LNCaP clone FGC (cell line): ENCODE results near the gene PIP4P1.
A peak's percentile ranks its signal among the peaks of the same experiment; 100 is the strongest.

ENCODE experiments used
- DNase-seq: peaks from one replicate; pipeline ENCODE4 v3.0.0-alpha.2; 2011; ENCODE audit warnings: low read depth
- H3K4me3 ChIP-seq: 2 replicates; pipeline ENCODE4 v1.5.1; 2011; ENCODE audit warnings: mild to moderate bottlenecking, low read depth, low read length, control low read depth
- TF ChIP-seq, protein P1 (sequence below): IDR thresholded peaks from 2 replicates; pipeline ENCODE4 v1.5.1; 2012; ENCODE audit warnings: mild to moderate bottlenecking; ENCODE audit not compliant: control insufficient read depth, insufficient read depth; ENCODE audit errors: extremely low read depth

Gene PIP4P1

DNA sequence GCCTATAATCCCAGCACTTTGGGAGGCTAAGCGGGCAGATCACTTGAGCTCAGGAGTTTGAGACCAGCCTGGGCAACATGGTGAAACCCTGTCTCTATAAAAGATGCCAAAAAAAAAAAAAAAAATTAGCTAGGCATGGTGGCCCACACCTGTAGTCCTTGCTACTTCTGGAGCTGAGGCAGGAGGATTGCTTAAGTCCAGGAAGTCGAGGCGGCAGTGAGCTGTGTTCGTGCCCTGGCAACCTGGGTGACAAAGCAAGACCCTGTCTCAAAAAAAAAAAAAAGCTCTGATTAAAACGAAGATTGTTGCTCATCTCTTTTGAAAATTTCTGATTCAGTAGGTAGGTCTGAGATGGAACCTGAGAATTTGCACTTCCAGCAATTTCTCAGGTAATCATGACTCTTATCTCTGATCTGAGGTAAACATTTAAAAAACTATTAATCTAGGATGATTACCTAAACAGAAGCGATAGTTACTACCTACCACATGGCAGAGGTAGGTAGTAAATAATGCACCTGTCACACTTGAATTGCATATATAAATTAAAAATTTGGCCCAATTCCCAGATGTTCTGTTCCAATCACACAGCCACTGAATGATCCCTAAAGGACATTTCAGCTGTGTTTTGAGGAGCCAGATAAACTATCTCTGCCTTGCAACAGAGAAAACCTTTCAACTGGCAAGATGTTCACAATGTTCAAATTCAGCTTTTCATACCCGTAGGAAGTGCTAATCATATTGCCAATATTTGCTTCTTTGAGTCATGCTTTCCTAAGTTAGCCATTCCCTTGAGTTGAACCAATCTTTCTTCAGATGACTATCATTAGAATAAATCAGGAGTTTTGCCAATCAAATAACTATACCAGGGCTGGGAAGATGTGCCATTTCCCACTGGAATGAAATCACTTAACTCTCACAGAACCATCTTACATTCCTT, 43.7 kb downstream of the PIP4P1 start:
- peak; percentile 38 for DNase-seq
- TF ChIP-seq, protein P1, sequence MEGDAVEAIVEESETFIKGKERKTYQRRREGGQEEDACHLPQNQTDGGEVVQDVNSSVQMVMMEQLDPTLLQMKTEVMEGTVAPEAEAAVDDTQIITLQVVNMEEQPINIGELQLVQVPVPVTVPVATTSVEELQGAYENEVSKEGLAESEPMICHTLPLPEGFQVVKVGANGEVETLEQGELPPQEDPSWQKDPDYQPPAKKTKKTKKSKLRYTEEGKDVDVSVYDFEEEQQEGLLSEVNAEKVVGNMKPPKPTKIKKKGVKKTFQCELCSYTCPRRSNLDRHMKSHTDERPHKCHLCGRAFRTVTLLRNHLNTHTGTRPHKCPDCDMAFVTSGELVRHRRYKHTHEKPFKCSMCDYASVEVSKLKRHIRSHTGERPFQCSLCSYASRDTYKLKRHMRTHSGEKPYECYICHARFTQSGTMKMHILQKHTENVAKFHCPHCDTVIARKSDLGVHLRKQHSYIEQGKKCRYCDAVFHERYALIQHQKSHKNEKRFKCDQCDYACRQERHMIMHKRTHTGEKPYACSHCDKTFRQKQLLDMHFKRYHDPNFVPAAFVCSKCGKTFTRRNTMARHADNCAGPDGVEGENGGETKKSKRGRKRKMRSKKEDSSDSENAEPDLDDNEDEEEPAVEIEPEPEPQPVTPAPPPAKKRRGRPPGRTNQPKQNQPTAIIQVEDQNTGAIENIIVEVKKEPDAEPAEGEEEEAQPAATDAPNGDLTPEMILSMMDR = no peak
- H3K4me3 ChIP-seq = no peak overlapping the region

DNA sequence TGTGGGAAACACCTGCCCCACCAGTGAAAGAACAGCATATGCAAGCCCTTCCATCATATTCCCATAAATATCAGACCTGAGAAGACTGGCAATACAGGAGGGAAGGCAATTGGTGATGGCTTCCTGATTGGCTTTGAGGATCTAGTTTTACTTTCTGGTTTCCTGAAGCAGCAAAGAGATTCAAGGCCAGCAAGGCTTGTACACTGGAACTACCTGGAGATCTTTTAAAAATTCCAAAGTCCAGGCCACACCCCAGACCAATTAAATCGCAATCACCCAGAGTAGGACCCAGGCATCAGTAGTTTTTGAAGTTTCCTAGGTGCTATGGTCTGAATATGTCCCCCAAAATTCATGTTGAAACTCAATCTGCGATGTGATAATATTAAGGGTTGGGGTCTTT, 45.0 kb downstream of the PIP4P1 start:
- TF ChIP-seq, protein P1 = no peak
- no peak for DNase-seq
- H3K4me3 ChIP-seq = no peak overlapping the region

DNA sequence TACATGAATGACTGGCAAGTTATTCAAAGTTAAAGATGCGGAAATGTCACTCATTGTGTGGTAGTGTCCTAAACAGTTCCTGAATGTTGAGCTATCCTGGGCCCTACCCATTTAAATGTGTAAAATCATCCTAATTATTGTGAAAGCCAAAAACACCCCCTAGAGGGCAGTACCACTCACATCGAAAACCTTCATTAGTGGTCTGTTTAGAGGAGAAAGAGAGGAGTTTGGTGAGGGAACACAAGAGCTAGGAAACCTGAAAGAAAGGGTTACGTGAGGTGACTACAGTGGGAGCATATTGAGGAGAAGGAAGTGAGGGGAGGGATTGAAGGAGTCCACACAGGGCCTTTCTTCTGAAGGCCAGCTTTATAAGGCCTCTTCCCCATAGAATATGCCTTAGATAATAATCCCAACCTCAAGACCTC, 45.4 kb downstream of the PIP4P1 start:
- no peak for DNase-seq

GRCh38 chr14:20413744-20414082, 47.5 kb downstream of the PIP4P1 start:
- peak overlapping the region; percentile 84 for H3K4me3 ChIP-seq
- TF ChIP-seq, protein P1 = no peak
- DNase-seq = no peak

More for the DNA sequence above, 45.4 kb downstream of the PIP4P1 start:
- no peak overlapping the region for H3K4me3 ChIP-seq
- TF ChIP-seq, protein P1 = peak; percentile 55

GRCh38 chr14:20412876-20413743, 48.1 kb downstream of the PIP4P1 start, which contains the start of gene TEP1:
TSS of gene TEP1 (minus strand) at chr14:20413501. CDS start at chr14:20408439, 5,062 bp downstream.
- TF ChIP-seq, protein P1 = no peak
- peak; percentile 50 for DNase-seq
- H3K4me3 ChIP-seq = peak within 1 kb of the TSS; percentile 84

GRCh38 chr14:20412411-20412810, 48.8 kb downstream of the PIP4P1 start:
- TF ChIP-seq, protein P1 = no peak
- no peak for DNase-seq
- peak overlapping the region; percentile 84 for H3K4me3 ChIP-seq
